ENCODE results near the gene PRKCA.

The PRKCA gene

GRCh38 chr17:66526827-66527226, 224.4 kb downstream of the PRKCA start:
- DNase-seq = no peak

GRCh38 chr17:66527335-66527734, 224.9 kb downstream of the PRKCA start:
- no peak for DNase-seq

- no peak for DNase-seq
Observed at GRCh38 chr17:66531851-66532295, 229.5 kb downstream of the PRKCA start.

- no peak for DNase-seq
Observed at GRCh38 chr17:66533572-66533971, 231.2 kb downstream of the PRKCA start.

- no peak for DNase-seq
Observed at GRCh38 chr17:66533986-66534385, 231.6 kb downstream of the PRKCA start.

GRCh38 chr17:66535611-66536010, 233.2 kb downstream of the PRKCA start:
- DNase-seq = no peak

- DNase-seq = no peak
Observed at GRCh38 chr17:66537502-66537901, 235.1 kb downstream of the PRKCA start.

GRCh38 chr17:66538776-66539175, 236.4 kb downstream of the PRKCA start:
- no peak for DNase-seq

GRCh38 chr17:66540131-66540781, 237.8 kb downstream of the PRKCA start:
- no peak for DNase-seq

GRCh38 chr17:66541461-66542128, 239.2 kb downstream of the PRKCA start:
- no peak for DNase-seq

GRCh38 chr17:66542129-66542966, 239.9 kb downstream of the PRKCA start:
- no peak for DNase-seq

- DNase-seq = no peak
Observed at GRCh38 chr17:66542967-66543520, 240.6 kb downstream of the PRKCA start.

- DNase-seq = no peak
Observed at GRCh38 chr17:66543526-66543925, 241.1 kb downstream of the PRKCA start.

- DNase-seq = no peak
Observed at GRCh38 chr17:66545918-66546317, 243.5 kb downstream of the PRKCA start.

- DNase-seq = peak; percentile 7
Observed at GRCh38 chr17:66547151-66547865, 244.9 kb downstream of the PRKCA start.

- no peak for DNase-seq
Observed at GRCh38 chr17:66548158-66548557, 245.7 kb downstream of the PRKCA start.

GRCh38 chr17:66548659-66549310, 246.4 kb downstream of the PRKCA start:
- no peak for DNase-seq

- no peak for DNase-seq
Observed at GRCh38 chr17:66549311-66549704, 246.9 kb downstream of the PRKCA start.

- no peak for DNase-seq
Observed at GRCh38 chr17:66549731-66550207, 247.4 kb downstream of the PRKCA start.

- DNase-seq = no peak
Observed at GRCh38 chr17:66551839-66552238, 249.4 kb downstream of the PRKCA start.

GRCh38 chr17:66552371-66552770, 250.0 kb downstream of the PRKCA start:
- DNase-seq = no peak

- no peak for DNase-seq
Observed at GRCh38 chr17:66555605-66556004, 253.2 kb downstream of the PRKCA start.

Measured in NCI-H748 treated with DMSO at 0.1 percent for 48 hours (cell line).